Pancreas (tissue), 10 donors: Measurements from ENCODE around the gene COPS6. TPM values are rescaled to one million over a fixed set of nuclear protein-coding genes. Genes with fewer than 3 reads are reported as not detected.

Experiments
- ATAC-seq, 4 donors: fragments of 200-7000 bp; cut with Tn5 transposase; one replicate each; pipeline versions ENCODE4 v1.8.0 to v1.9.1; 2020; ENCODE audit warnings: mild to moderate bottlenecking in 4 of 4, moderate library complexity in 4 of 4
- DNase-seq, 6 donors: peaks; one replicate each; pipeline ENCODE4 v3.0.0-alpha.2; 2020
- FAIRE-seq: peaks from 2 replicates; lab custom pipeline; 2012; peaks lifted over from hg19 to GRCh38; lab: Jason Lieb, UNC
- H3K27ac ChIP-seq, 4 donors: fragments of 200-600 bp; sonication (generic); 1 replicate in 3 of 4; 2 replicates in 1 of 4; pipeline versions ENCODE4 v1.5.0 to v1.8.0; 2020
- H3K27me3 ChIP-seq, 4 donors: fragments of 200-600 bp; one replicate each; pipeline ENCODE4 v1.8.0; 2021
- H3K36me3 ChIP-seq, 3 donors: fragments of 200-600 bp; sonication (generic) in 1 of 3; one replicate each; pipeline versions ENCODE4 v1.5.0 to v1.8.0; 2020 to 2021
- H3K4me1 ChIP-seq, 3 donors: fragments of 200-600 bp; one replicate each; pipeline ENCODE4 v1.8.0; 2021
- H3K4me3 ChIP-seq, 4 donors: fragments of 200-600 bp; sonication (generic) in 2 of 4; one replicate each; pipeline versions ENCODE4 v1.5.0 to v1.8.0; 2020 to 2021
- H3K9me3 ChIP-seq, 4 donors: fragments of 200-600 bp; one replicate each; pipeline ENCODE4 v1.8.0; 2021
- CTCF ChIP-seq, 4 donors: fragments of 200-600 bp; sonication (generic) in 3 of 4; IDR thresholded peaks; one replicate each; pipeline versions ENCODE4 v1.5.0 to v1.8.0; 2021; ENCODE audit warnings: antibody characterized with exemption in 4 of 4
- WGBS, 2 donors: extraction: QIAGEN DNeasy Blood & Tissue Kit; methylation state at CpG; one replicate each; pipeline ENCODE4 v1.1.7; 2013; 5-methylcytosine and 5-hydroxymethylcytosine counted together
- intact Hi-C, 3 donors: fragments of 100-400 bp; cut with DNase I; formaldehyde crosslinking; loops; one replicate each; pipeline versions ENCODE4 v1.11.1 to v1.14.2; 2022
- microRNA-seq, 2 donors: library from miRNA; unstranded; fragments of <30 nt; microRNA quantifications; one replicate each; pipeline versions ENCODE4 to v1.1.0, GENCODE V29; 2019 to 2020
- polyA plus RNA-seq, 2 donors: library from polyadenylated mRNA; stranded (reverse); fragments of 200-250 nt; gene quantifications; one replicate each; pipeline ENCODE4 v1.2.3, GENCODE V29; 2013
- total RNA-seq, 6 donors: library from RNA; stranded (reverse); fragmentation: NEBNext Ultra II Directional in 4 of 6; extraction: Animal tissue kit (Norgen Biotek cat#: 25700) in 4 of 6; gene quantifications; one replicate each; pipeline versions ENCODE4 v1.2.1 to v1.2.4, GENCODE V29; 2021 to 2023
- donor health status: healthy with polysubstance abuse.
- donor health status: DM: no; HTN: no; CAD: no; lungs with moderate emphysema.
- donor health status: DM: no; HTN: no; CAD: no.
- donor health status: control.
- donor health status: control.
- donor health status: Bipolar disorder and iron deficiency.
- donor health status: DM: yes; HTN: yes; CAD: no.
- donor health status: DM: no; HTN: no; CAD: no.
- donor health status: DM: no; HTN: no; CAD: no.
- donor health status: DM: yes; HTN: yes; CAD: no.

The COPS6 gene
- total and polyA plus RNA-seq, 8 donors: 34.6 to 82.0 (median 40.5) TPM

- Histone ChIP-seq H3K4me1 (no peaks in the 10 kb centered on the region), H3K27ac (no peak overlapping the region)
- ATAC-seq: no peak
Measured at GRCh38 chr7:100141555-100141949, 52.8 kb downstream of the COPS6 start.

More at GRCh38 chr7:100141555-100141949, 52.8 kb downstream of the COPS6 start:
- no peaks in the 10 kb centered on the region for H3K27me3 ChIP-seq
- WGBS, 2 donors: 68 to 70% methylated on average over 3 of the region's 3 CpGs
- intact Hi-C loops: loop anchor here in 1 of 3 donors (10.0 kb wide), 1 partner anchor 73 kb away; the partner anchor contains the start of gene PVRIG
- FAIRE-seq: no peak
- DNase-seq: no peak
- no peaks in the 10 kb centered on the region for H3K9me3 ChIP-seq
- H3K4me3 ChIP-seq: no peak overlapping the region
- H3K36me3 ChIP-seq: no peaks in the 10 kb centered on the region
- no peak for TF ChIP-seq CTCF (IDR thresholded peaks at IDR 0.05)

Small RNA genes lying within 50 kb of the gene (microRNA-seq; reads per million reads assigned to microRNA genes)
- gene MIR106B (880 to 1,363 reads per million in 2 donors), gene MIR25 (326 to 479 reads per million in 2 donors), gene MIR93 (868 to 1,951 reads per million in 2 donors)

Other genes with a start within 250 kb of the COPS6 start
- gene OR2AE1, start 211.9 kb upstream of the COPS6 start, total RNA-seq: not detected
- gene OR2AE1, start 211.9 kb upstream of the COPS6 start, polyA plus RNA-seq: not detected
- 10 to 100 TPM; 13.8 to 18.6 (median 16.4) TPM for gene TRIM4, start 169.4 kb upstream of the COPS6 start, total RNA-seq
- gene TRIM4, start 169.4 kb upstream of the COPS6 start, polyA plus RNA-seq: 10 to 100 TPM in 1 of 2 donors, 1 to 10 TPM in 1; 9.4 to 13.4 TPM
- 1 to 10 TPM in 4 of 6 donors, under 1 TPM in 2; 0.37 to 8.7 (median 4.7) TPM for gene GJC3, start 159.3 kb upstream of the COPS6 start, total RNA-seq
- 1 to 10 TPM; 4.2 to 4.6 TPM for gene GJC3, start 159.3 kb upstream of the COPS6 start, polyA plus RNA-seq
- 100 to 1,000 TPM; 174 to 262 (median 214) TPM for gene AZGP1, start 112.9 kb upstream of the COPS6 start, total RNA-seq
- 100 to 1,000 TPM; 362 to 686 TPM for gene AZGP1, start 112.9 kb upstream of the COPS6 start, polyA plus RNA-seq
- 10 to 100 TPM; 52.6 to 86.0 (median 68.2) TPM for gene ZKSCAN1, start 73.4 kb upstream of the COPS6 start, total RNA-seq
- gene ZKSCAN1, start 73.4 kb upstream of the COPS6 start, polyA plus RNA-seq: 10 to 100 TPM; 24.2 to 28.9 TPM
- gene ZSCAN21, start 39.2 kb upstream of the COPS6 start, total RNA-seq: 1 to 10 TPM; 3.8 to 9.6 (median 6.2) TPM
- gene ZSCAN21, start 39.2 kb upstream of the COPS6 start, polyA plus RNA-seq: 10 to 100 TPM in 1 of 2 donors, 1 to 10 TPM in 1; 8.3 to 11.8 TPM
- 10 to 100 TPM in 5 of 6 donors, 1 to 10 TPM in 1; 9.6 to 21.2 (median 13.2) TPM for gene ZNF3, start 7.2 kb upstream of the COPS6 start, total RNA-seq
- 10 to 100 TPM; 15.8 to 21.1 TPM for gene ZNF3, start 7.2 kb upstream of the COPS6 start, polyA plus RNA-seq
- gene MCM7, start 12.4 kb downstream of the COPS6 start, total RNA-seq: 10 to 100 TPM; 21.7 to 38.4 (median 24.1) TPM
- gene MCM7, start 12.4 kb downstream of the COPS6 start, polyA plus RNA-seq: 10 to 100 TPM; 63.1 to 77.0 TPM
- 10 to 100 TPM in 5 of 6 donors, 1 to 10 TPM in 1; 8.6 to 14.6 (median 10.9) TPM for gene AP4M1, start 12.7 kb downstream of the COPS6 start, total RNA-seq
- gene AP4M1, start 12.7 kb downstream of the COPS6 start, polyA plus RNA-seq: 10 to 100 TPM; 23.5 to 25.4 TPM
- gene TAF6, start 30.4 kb downstream of the COPS6 start, total RNA-seq: 10 to 100 TPM; 11.7 to 27.2 (median 13.9) TPM
- 10 to 100 TPM; 31.3 to 39.6 TPM for gene TAF6, start 30.4 kb downstream of the COPS6 start, polyA plus RNA-seq
- 1 to 10 TPM; 1.8 to 6.5 (median 2.8) TPM for gene CNPY4, start 30.7 kb downstream of the COPS6 start, total RNA-seq
- gene CNPY4, start 30.7 kb downstream of the COPS6 start, polyA plus RNA-seq: 10 to 100 TPM in 1 of 2 donors, 1 to 10 TPM in 1; 4.7 to 10.8 TPM
- gene MBLAC1, start 38.0 kb downstream of the COPS6 start, total RNA-seq: 1 to 10 TPM; 1.1 to 2.1 (median 1.7) TPM
- gene MBLAC1, start 38.0 kb downstream of the COPS6 start, polyA plus RNA-seq: 1 to 10 TPM; 2.1 to 3.7 TPM
- 10 to 100 TPM; 43.8 to 57.3 (median 51.8) TPM for gene LAMTOR4, start 59.9 kb downstream of the COPS6 start, total RNA-seq
- gene LAMTOR4, start 59.9 kb downstream of the COPS6 start, polyA plus RNA-seq: 100 to 1,000 TPM; 147 to 209 TPM
- gene TRAPPC14, start 69.8 kb downstream of the COPS6 start, total RNA-seq: 10 to 100 TPM in 2 of 6 donors, 1 to 10 TPM in 4; 5.1 to 15.7 (median 8.8) TPM
- 10 to 100 TPM; 32.1 to 34.6 TPM for gene TRAPPC14, start 69.8 kb downstream of the COPS6 start, polyA plus RNA-seq
- gene GAL3ST4, start 79.6 kb downstream of the COPS6 start, total RNA-seq: 1 to 10 TPM in 2 of 6 donors, under 1 TPM in 4; 0.28 to 8.9 (median 0.69) TPM
- under 1 TPM; 0.45 to 0.65 TPM for gene GAL3ST4, start 79.6 kb downstream of the COPS6 start, polyA plus RNA-seq
- 1 to 10 TPM in 1 of 6 donors, under 1 TPM in 5; 0.12 to 2.5 (median 0.51) TPM for gene GPC2, start 88.4 kb downstream of the COPS6 start, total RNA-seq
- gene GPC2, start 88.4 kb downstream of the COPS6 start, polyA plus RNA-seq: under 1 TPM; 0.59 to 0.68 TPM
- gene STAG3, start 88.9 kb downstream of the COPS6 start, total RNA-seq: 1 to 10 TPM in 2 of 6 donors, under 1 TPM in 4; 0.19 to 1.2 (median 0.94) TPM
- gene STAG3, start 88.9 kb downstream of the COPS6 start, polyA plus RNA-seq: under 1 TPM; 0.99 TPM
- gene PVRIG, start 131.0 kb downstream of the COPS6 start, total RNA-seq: under 1 TPM in 2 of 6 donors, not detected in 4; 0.22 to 0.34 TPM
- under 1 TPM in 1 of 2 donors, not detected in 1; 0.09 TPM for gene PVRIG, start 131.0 kb downstream of the COPS6 start, polyA plus RNA-seq
- gene SPDYE3, start 218.7 kb downstream of the COPS6 start, total RNA-seq: not detected
- gene SPDYE3, start 218.7 kb downstream of the COPS6 start, polyA plus RNA-seq: under 1 TPM; 0.08 to 0.09 TPM